Osteocyte (in vitro differentiated cells): ENCODE results near the gene RBM26. TPM values are rescaled to one million over a fixed set of nuclear protein-coding genes. Genes with fewer than 3 reads are reported as not detected.

Source experiments
- DNase-seq: peaks from one replicate; pipeline ENCODE4 v3.0.0; 2021; ENCODE audit warnings: mixed read lengths; ENCODE audit not compliant: unreplicated experiment; ENCODE audit errors: extremely low spot score
- H3K27ac Mint-ChIP-seq: one replicate; pipeline ENCODE4 v1.8.0; 2021; ENCODE audit warnings: mild to moderate bottlenecking, mixed read lengths; ENCODE audit not compliant: unreplicated experiment
- H3K27me3 Mint-ChIP-seq: one replicate; pipeline ENCODE4 v1.8.0; 2021; ENCODE audit warnings: mixed read lengths; ENCODE audit not compliant: unreplicated experiment
- H3K36me3 Mint-ChIP-seq: one replicate; pipeline ENCODE4 v1.8.0; 2021; ENCODE audit warnings: mixed read lengths; ENCODE audit not compliant: unreplicated experiment
- H3K4me1 Mint-ChIP-seq: one replicate; pipeline ENCODE4 v1.8.0; 2021; ENCODE audit warnings: mixed read lengths; ENCODE audit not compliant: unreplicated experiment
- H3K4me3 Mint-ChIP-seq: one replicate; pipeline ENCODE4 v1.8.0; 2021; ENCODE audit warnings: mild to moderate bottlenecking, moderate library complexity, mixed read lengths; ENCODE audit not compliant: unreplicated experiment
- H3K9me3 Mint-ChIP-seq: one replicate; pipeline ENCODE4 v1.8.0; 2021; ENCODE audit warnings: mixed read lengths; ENCODE audit not compliant: unreplicated experiment
- CTCF ChIP-seq: fragments of 200-600 bp; sonication (generic); IDR thresholded peaks from 2 replicates; pipeline ENCODE4 v1.5.0; 2021; ENCODE audit warnings: antibody characterized with exemption, mild to moderate bottlenecking, moderate library complexity
- total RNA-seq: library from RNA; stranded (reverse); gene quantifications from 2 replicates; pipeline ENCODE4 v1.2.1, GENCODE V29; 2021

RBM26 gene
- total RNA-seq, 1 donor from 2014 or later: 38.3 TPM

GRCh38 chr13:79409828-79410227 lies 3.8 kb upstream of the RBM26 start:
- no peaks in the 10 kb centered on the region for H3K9me3 Mint-ChIP-seq

GRCh38 chr13:79407349-79407979 lies 1.4 kb upstream of the RBM26 start:
- Mint-ChIP-seq H3K4me3 (peak overlapping the region; percentile 2), H3K4me1 (peaks cover 12% of the 10 kb centered on the region), H3K27ac (no peak overlapping the region), H3K9me3 (no peaks in the 10 kb centered on the region), H3K27me3 (no peaks in the 10 kb centered on the region), H3K36me3 (peaks cover 1% of the 10 kb centered on the region)
- no peak for TF ChIP-seq CTCF
- DNase-seq: no peak

More at GRCh38 chr13:79409828-79410227, 3.8 kb upstream of the RBM26 start:
- TF ChIP-seq CTCF: no peak
- Mint-ChIP-seq H3K4me1 (peaks cover 12% of the 10 kb centered on the region), H3K4me3 (no peak overlapping the region), H3K36me3 (no peaks in the 10 kb centered on the region), H3K27me3 (no peaks in the 10 kb centered on the region), H3K27ac (no peak overlapping the region)
- DNase-seq: no peak

- no peaks in the 10 kb centered on the region for H3K9me3 Mint-ChIP-seq
- no peaks in the 10 kb centered on the region for H3K27me3 Mint-ChIP-seq
- peak; percentile 3 for TF ChIP-seq CTCF
- peaks cover 3% of the 10 kb centered on the region for H3K36me3 Mint-ChIP-seq
- DNase-seq: no peak
- H3K4me3 Mint-ChIP-seq: no peak overlapping the region
- H3K4me1 Mint-ChIP-seq: peaks cover 12% of the 10 kb centered on the region
- peak overlapping the region; percentile 98 for H3K27ac Mint-ChIP-seq
Observed at GRCh38 chr13:79406597-79406908, 498 bp upstream of the RBM26 start.

- Mint-ChIP-seq H3K36me3 (peaks cover 3% of the 10 kb centered on the region), H3K4me1 (peaks cover 13% of the 10 kb centered on the region), H3K9me3 (no peaks in the 10 kb centered on the region), H3K4me3 (no peak overlapping the region), H3K27ac (no peak overlapping the region), H3K27me3 (no peaks in the 10 kb centered on the region)
- no peak for DNase-seq
- no peak for TF ChIP-seq CTCF
Observed at GRCh38 chr13:79405501-79405830, 589 bp downstream of the RBM26 start.

- Mint-ChIP-seq H3K27ac (no peak overlapping the region), H3K4me3 (no peak overlapping the region), H3K9me3 (no peaks in the 10 kb centered on the region), H3K4me1 (peaks cover 14% of the 10 kb centered on the region), H3K36me3 (peaks cover 5% of the 10 kb centered on the region), H3K27me3 (no peaks in the 10 kb centered on the region)
- no peak for DNase-seq
- TF ChIP-seq CTCF: no peak
Observed at GRCh38 chr13:79404985-79405384, 1.1 kb downstream of the RBM26 start.
